WI38 (cell line): Measurements from ENCODE around the gene STX18.
"Not testable (repeated sequence)": the region's sequence is repeated elsewhere in the genome, so short reads cannot be mapped to it uniquely, and the experiment has no call there.

Experiments
- H3K4me3 ChIP-seq: 2 replicates; pipeline ENCODE4 v1.5.1; 2011; ENCODE audit warnings: low read depth, mild to moderate bottlenecking, control low read depth, low read length
- CTCF ChIP-seq: IDR thresholded peaks from 2 replicates; pipeline ENCODE4 v1.5.1; 2012; ENCODE audit warnings: low read depth, mild to moderate bottlenecking, control low read depth, low read length

The STX18 gene

GRCh38 chr4:4507403-4507802, 34.4 kb downstream of the STX18 start:
- H3K4me3 ChIP-seq, result no peak overlapping the region
- no peak for TF ChIP-seq CTCF

DNA sequence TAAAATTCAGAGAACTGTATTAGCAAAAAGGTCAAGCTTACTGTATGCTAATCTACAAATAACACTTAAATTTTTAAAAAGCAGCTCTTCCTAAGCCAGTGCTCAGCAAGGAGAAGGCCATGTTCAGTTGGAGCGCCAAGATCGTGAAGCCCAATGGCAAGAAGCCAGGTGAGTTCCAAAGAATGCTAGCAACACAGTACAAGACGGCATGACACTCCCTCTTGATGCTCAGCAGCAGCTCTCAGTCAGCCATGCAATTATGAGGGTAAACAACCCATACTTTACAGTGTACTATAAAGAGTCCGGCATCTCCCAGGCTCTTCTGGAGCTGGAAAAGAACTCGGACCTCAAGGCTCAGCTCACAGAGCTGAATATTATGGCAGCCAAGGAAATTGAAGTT, 34.9 kb downstream of the STX18 start:
- no peak for TF ChIP-seq CTCF
- no peak overlapping the region for H3K4me3 ChIP-seq

DNA sequence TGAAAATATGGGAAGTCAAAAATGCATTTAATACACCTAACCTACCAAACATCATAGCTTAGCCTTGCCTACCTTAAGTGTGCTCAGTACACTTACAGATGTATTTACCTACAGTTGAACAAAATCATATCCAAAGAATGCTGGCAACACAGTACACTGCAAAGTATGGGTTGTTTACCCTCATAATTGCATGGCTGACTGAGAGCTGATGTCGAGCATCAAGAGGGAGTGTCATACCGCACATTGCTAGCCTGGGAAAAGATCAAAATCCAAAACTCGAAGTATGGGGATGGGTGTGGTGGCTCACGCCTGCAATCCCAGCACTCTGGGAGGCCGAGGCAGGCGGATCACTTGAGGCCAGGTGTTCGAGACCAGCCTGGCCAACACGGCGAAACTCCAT, 36.6 kb downstream of the STX18 start:
- H3K4me3 ChIP-seq, result not testable (repeated sequence)

GRCh38 chr4:4504783-4505182, 37.1 kb downstream of the STX18 start:
- H3K4me3 ChIP-seq, result no peak overlapping the region
- no peak for TF ChIP-seq CTCF

- TF ChIP-seq CTCF, result no peak
- H3K4me3 ChIP-seq, result no peak overlapping the region
These were observed 39.0 kb downstream of the STX18 start for GRCh38 chr4:4502694-4503311.

DNA sequence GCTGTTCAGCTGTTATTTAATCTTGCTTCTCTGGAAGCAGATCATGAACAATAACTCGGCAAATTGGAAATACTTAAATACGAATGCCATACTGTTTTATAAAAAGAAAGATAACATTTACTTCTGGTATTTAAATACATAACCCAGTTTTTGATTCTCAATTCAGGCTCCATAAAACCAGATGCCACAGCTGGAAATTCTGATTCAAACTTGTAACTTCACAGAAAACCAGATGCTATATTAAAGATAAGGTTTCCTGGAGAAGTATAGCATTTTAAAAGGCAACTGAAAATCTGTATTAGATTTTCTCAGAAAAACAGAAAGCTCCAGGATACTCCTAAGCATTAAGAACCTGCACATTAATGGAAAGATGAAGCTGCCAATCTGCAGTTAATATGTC, 40.2 kb downstream of the STX18 start:
- H3K4me3 ChIP-seq, result no peak overlapping the region
- no peak for TF ChIP-seq CTCF

DNA sequence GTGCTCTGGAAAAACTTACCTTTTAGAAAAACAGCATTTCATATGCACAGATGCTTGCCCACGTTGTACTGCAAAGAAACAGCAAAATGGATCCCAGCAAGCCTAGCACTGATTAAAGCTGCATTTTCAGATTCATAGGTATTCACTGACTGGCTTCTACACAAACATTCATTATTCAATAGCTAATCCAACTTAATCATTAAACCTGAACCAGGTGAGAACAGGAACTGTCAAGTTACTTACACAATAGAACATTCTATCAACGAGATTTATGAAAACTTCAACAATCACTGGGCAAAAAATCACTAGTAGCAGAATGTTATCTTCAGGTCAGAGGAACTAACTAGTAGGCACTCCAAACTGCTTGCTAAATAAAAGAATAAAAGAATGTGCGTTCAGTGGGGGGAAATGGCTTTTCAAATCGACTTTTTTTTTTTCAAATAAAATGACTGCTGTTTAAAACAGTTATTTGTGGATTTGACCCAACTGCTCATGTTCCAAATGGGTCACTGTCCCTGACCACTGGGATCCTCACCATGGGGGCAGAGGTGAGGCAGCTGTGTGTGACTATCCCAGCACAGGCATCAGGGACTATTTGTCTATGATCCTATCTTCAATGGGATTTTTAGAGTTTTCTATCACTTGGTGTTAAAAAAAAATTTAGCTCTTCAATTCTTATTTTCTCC, 42.3 kb downstream of the STX18 start:
- no peak for TF ChIP-seq CTCF
- H3K4me3 ChIP-seq, result no peak overlapping the region
